KMS-11 (cell line): Measurements from ENCODE around the gene CPVL.

ENCODE experiments used
- H2AFZ ChIP-seq: fragments of 200-600 bp; sonication (generic); 2 replicates; pipeline ENCODE4 v1.6.1; 2016; ENCODE audit warnings: antibody characterized with exemption, mixed run types, low read depth
- H3K27ac ChIP-seq: fragments of 200-600 bp; sonication (generic); 2 replicates; pipeline ENCODE4 v1.6.1; 2016; ENCODE audit warnings: mild to moderate bottlenecking, mixed run types
- H3K27me3 ChIP-seq: fragments of 200-600 bp; sonication (generic); 2 replicates; pipeline ENCODE4 v1.6.1; 2017; ENCODE audit warnings: mild to moderate bottlenecking, low read depth, mixed run types, moderate library complexity; ENCODE audit not compliant: insufficient read depth
- H3K36me3 ChIP-seq: fragments of 200-600 bp; sonication (generic); 2 replicates; pipeline ENCODE4 v1.6.1; 2017; ENCODE audit warnings: mild to moderate bottlenecking, mixed run types; ENCODE audit not compliant: insufficient read depth
- H3K4me1 ChIP-seq: fragments of 200-600 bp; sonication (generic); 2 replicates; pipeline ENCODE4 v1.6.1; 2016; ENCODE audit warnings: mild to moderate bottlenecking, low read depth, mixed run types; ENCODE audit not compliant: poor library complexity, severe bottlenecking
- H3K4me2 ChIP-seq: fragments of 200-600 bp; sonication (generic); 2 replicates; pipeline ENCODE4 v1.7.0; 2016; ENCODE audit warnings: mild to moderate bottlenecking, mixed run types
- H3K4me3 ChIP-seq: fragments of 200-600 bp; sonication (generic); IDR thresholded peaks from 2 replicates; pipeline ENCODE4 v1.6.1; 2017; ENCODE audit warnings: low read depth, low read length, mixed read lengths; ENCODE audit not compliant: insufficient read depth
- H3K79me2 ChIP-seq: fragments of 200-600 bp; sonication (generic); 2 replicates; pipeline ENCODE4 v1.6.1; 2016; ENCODE audit warnings: low read depth, mixed run types; ENCODE audit not compliant: insufficient read depth
- H3K9ac ChIP-seq: fragments of 200-600 bp; sonication (generic); 2 replicates; pipeline ENCODE4 v1.6.1; 2016; ENCODE audit warnings: mild to moderate bottlenecking, mixed run types
- H4K20me1 ChIP-seq: fragments of 200-600 bp; sonication (generic); 2 replicates; pipeline ENCODE4 v1.6.1; 2016; ENCODE audit warnings: mild to moderate bottlenecking, mixed run types; ENCODE audit not compliant: insufficient read depth
- TF ChIP-seq, protein P1 (sequence below): fragments of 200-600 bp; sonication (generic); conservative IDR thresholded peaks from 2 replicates; pipeline ENCODE4 v1.6.1; 2017; ENCODE audit warnings: low read depth, mild to moderate bottlenecking, antibody characterized with exemption, low read length, moderate library complexity, mixed read lengths

Gene CPVL

DNA sequence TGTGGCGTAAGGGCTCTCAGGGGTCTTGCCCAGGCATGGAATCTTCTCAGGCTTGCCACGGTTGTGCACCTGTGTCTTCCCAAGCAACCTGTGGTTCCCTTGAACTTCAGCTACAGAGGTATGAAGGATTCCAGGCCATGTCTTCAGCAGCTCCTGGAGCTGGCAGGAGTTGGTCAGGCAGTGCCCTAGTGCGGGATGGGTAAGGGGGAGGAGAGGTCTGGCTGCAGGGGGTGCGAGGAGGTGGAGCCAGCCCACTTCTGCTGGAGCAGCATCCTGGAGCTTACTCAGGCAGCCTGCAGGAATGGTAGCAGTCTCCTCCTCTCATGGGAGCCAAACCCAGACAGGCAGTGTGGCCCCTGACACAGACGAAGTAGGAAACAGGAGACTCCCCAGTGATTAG lies 184.4 kb downstream of the CPVL start:
- no peak overlapping the region for H2AFZ ChIP-seq
- H3K36me3 ChIP-seq, result no peaks in the 10 kb centered on the region
- no peaks in the 10 kb centered on the region for H3K27me3 ChIP-seq

GRCh38 chr7:28960071-28960840 lies 186.1 kb downstream of the CPVL start:
- Histone ChIP-seq H4K20me1 (no peaks in the 10 kb centered on the region), H3K79me2 (no peaks in the 10 kb centered on the region), H3K27ac (no peak overlapping the region), H3K9ac (no peak overlapping the region), H3K4me1 (no peaks in the 10 kb centered on the region), H3K36me3 (no peaks in the 10 kb centered on the region), H3K4me3 (no peak overlapping the region), H3K4me2 (no peak overlapping the region), H3K27me3 (no peaks in the 10 kb centered on the region), H2AFZ (no peak overlapping the region)
- TF ChIP-seq, protein P1, sequence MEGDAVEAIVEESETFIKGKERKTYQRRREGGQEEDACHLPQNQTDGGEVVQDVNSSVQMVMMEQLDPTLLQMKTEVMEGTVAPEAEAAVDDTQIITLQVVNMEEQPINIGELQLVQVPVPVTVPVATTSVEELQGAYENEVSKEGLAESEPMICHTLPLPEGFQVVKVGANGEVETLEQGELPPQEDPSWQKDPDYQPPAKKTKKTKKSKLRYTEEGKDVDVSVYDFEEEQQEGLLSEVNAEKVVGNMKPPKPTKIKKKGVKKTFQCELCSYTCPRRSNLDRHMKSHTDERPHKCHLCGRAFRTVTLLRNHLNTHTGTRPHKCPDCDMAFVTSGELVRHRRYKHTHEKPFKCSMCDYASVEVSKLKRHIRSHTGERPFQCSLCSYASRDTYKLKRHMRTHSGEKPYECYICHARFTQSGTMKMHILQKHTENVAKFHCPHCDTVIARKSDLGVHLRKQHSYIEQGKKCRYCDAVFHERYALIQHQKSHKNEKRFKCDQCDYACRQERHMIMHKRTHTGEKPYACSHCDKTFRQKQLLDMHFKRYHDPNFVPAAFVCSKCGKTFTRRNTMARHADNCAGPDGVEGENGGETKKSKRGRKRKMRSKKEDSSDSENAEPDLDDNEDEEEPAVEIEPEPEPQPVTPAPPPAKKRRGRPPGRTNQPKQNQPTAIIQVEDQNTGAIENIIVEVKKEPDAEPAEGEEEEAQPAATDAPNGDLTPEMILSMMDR, result no peak

More for the DNA sequence above, 184.4 kb downstream of the CPVL start:
- Histone ChIP-seq H3K4me1 (no peaks in the 10 kb centered on the region), H3K79me2 (no peaks in the 10 kb centered on the region), H3K4me2 (no peak overlapping the region), H3K4me3 (no peak overlapping the region), H4K20me1 (no peaks in the 10 kb centered on the region), H3K27ac (no peak overlapping the region), H3K9ac (no peak overlapping the region)
- TF ChIP-seq, protein P1, result no peak

DNA sequence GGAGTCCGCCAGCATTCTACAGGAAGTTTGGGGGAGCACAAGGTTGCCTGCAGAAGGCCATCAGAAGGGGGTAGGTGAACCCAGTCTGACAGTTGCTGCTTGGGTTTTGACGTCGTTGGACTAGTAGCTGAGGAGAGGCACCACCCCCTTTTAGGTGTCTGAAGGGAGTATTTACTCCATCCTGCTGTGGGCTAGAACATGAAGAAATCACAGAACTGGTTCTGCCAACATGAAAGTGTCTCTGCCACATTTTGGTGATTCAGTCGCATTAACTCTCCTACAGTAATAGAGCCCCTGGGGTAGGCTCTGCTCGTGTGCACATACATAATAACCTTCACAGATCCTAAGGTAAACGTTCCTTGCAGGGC lies 187.4 kb downstream of the CPVL start:
- Histone ChIP-seq H3K79me2 (no peaks in the 10 kb centered on the region), H4K20me1 (no peaks in the 10 kb centered on the region), H2AFZ (no peak overlapping the region), H3K4me1 (no peaks in the 10 kb centered on the region), H3K9ac (no peak overlapping the region), H3K4me3 (no peak overlapping the region), H3K27me3 (no peaks in the 10 kb centered on the region), H3K36me3 (no peaks in the 10 kb centered on the region), H3K4me2 (no peak overlapping the region), H3K27ac (no peak overlapping the region)
- TF ChIP-seq, protein P1, result no peak

GRCh38 chr7:28958235-28958979 lies 187.9 kb downstream of the CPVL start, which contains the start of gene TRIL:
Gene TRIL, minus strand, starts transcription at chr7:28958330. Its CDS starts 284 bp downstream, at chr7:28958046.
- H3K27me3 ChIP-seq, result no peaks in the 10 kb centered on the region
- no peak within 1 kb of the TSS for H3K27ac ChIP-seq
- no peaks in the 10 kb centered on the region for H3K36me3 ChIP-seq
- no peak within 1 kb of the TSS for H3K4me3 ChIP-seq
- H3K4me1 ChIP-seq, result no peaks in the 10 kb centered on the region
- H3K9ac ChIP-seq, result no peak within 1 kb of the TSS
- H3K79me2 ChIP-seq, result no peaks in the 10 kb centered on the region
- no peak within 1 kb of the TSS for H3K4me2 ChIP-seq
- H4K20me1 ChIP-seq, result no peaks in the 10 kb centered on the region
- TF ChIP-seq, protein P1, result no peak
- no peak within 1 kb of the TSS for H2AFZ ChIP-seq
